Measurements from ENCODE around the gene HOXD9.

DNA sequence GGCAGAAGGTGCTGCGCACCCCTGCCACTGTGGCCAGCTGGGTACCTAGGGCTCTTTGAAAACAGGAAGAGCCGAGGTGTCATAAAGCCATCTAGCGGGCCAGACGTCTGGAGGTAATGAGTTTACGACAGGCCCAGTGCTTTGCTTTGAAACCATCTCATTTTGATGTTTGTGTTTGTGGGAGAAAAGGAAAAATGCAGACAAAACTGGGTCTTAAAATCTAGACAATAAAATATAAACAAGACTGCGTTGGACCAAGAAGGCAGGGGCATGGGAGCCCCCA lies 3.2 kb downstream of the HOXD9 start:
- TF ChIP-seq EZH2 (IDR thresholded peaks at IDR 0.05; ENCODE audit: low read depth) (no peak), CTCF (conservative IDR thresholded peaks at IDR 0.05) (no peak)

Measured in PC-9 (cell line).